OCI-LY7 (cell line): ENCODE results near the gene FOXL1. TPM values are rescaled to one million over a fixed set of nuclear protein-coding genes. Genes with fewer than 3 reads are reported as not detected.

Experiments
- BruUV-seq: library from RNA; stranded (reverse); fragments of 400-500 nt; replicated peaks from 2 replicates; lab custom pipeline; 2021; lab: Mats Ljungman, UMichigan
- CTCF ChIA-PET: fragments of 300-600 bp; sonication (Branson Sonifier 250); formaldehyde crosslinking; loops from one replicate; lab custom pipeline; 2022; ENCODE audit warnings: antibody characterized with exemption; ENCODE audit not compliant: unreplicated experiment; lab: Charles Lee
- POLR2A ChIA-PET: fragments of 300-600 bp; sonication (Branson Sonifier 250); formaldehyde crosslinking; loops from one replicate; lab custom pipeline; 2022; ENCODE audit warnings: antibody characterized with exemption; lab: Charles Lee
- DNase-seq: peaks from one replicate; pipeline ENCODE4 v3.0.0-alpha.2; 2015; ENCODE audit warnings: low spot score
- H2AFZ ChIP-seq: fragments of 200-600 bp; sonication (generic), shearing (Covaris generic); 2 replicates; pipeline ENCODE4 v1.6.1; 2014; ENCODE audit warnings: mild to moderate bottlenecking, antibody characterized with exemption, low read length, moderate library complexity
- H3K27ac ChIP-seq: fragments of 200-600 bp; sonication (generic); 2 replicates; pipeline ENCODE4 v1.5.1; 2014; ENCODE audit warnings: mixed run types, low read depth, mild to moderate bottlenecking, moderate library complexity, low read length, inconsistent platforms; ENCODE audit not compliant: poor library complexity, severe bottlenecking
- H3K36me3 ChIP-seq: fragments of 200-600 bp; sonication (generic); 2 replicates; pipeline ENCODE4 v1.6.1; 2014; ENCODE audit warnings: mild to moderate bottlenecking, antibody characterized with exemption, low read length, moderate library complexity, mixed read lengths; ENCODE audit not compliant: insufficient read depth
- H3K4me1 ChIP-seq: fragments of 200-600 bp; sonication (generic); 2 replicates; pipeline ENCODE4 v1.5.1; 2014; ENCODE audit warnings: mild to moderate bottlenecking, low read length; ENCODE audit not compliant: insufficient read depth, poor library complexity, severe bottlenecking
- H3K4me2 ChIP-seq: fragments of 200-600 bp; sonication (generic); 2 replicates; pipeline ENCODE4 v1.6.1; 2014; ENCODE audit warnings: mild to moderate bottlenecking, low read length
- H3K4me3 ChIP-seq: fragments of 200-600 bp; sonication (generic); 2 replicates; pipeline ENCODE4 v1.5.1; 2014; ENCODE audit warnings: mild to moderate bottlenecking, low read depth, low read length; ENCODE audit not compliant: poor library complexity, severe bottlenecking
- H3K79me2 ChIP-seq: fragments of 200-600 bp; sonication (generic); 2 replicates; pipeline ENCODE4 v1.6.1; 2016; ENCODE audit warnings: low read depth, mild to moderate bottlenecking, low read length, moderate library complexity, mixed read lengths; ENCODE audit not compliant: insufficient read depth
- H3K9me2 ChIP-seq: fragments of 200-600 bp; sonication (generic); 2 replicates; pipeline ENCODE4 v1.6.1; 2016; ENCODE audit warnings: mild to moderate bottlenecking, low read length, mixed read lengths; ENCODE audit not compliant: insufficient read depth
- H3K9me3 ChIP-seq: fragments of 200-600 bp; sonication (generic); 2 replicates; pipeline ENCODE4 v1.6.1; 2014; ENCODE audit warnings: mild to moderate bottlenecking, mixed run types, low read length, mixed read lengths
- H4K20me1 ChIP-seq: fragments of 200-600 bp; sonication (generic); 2 replicates; pipeline ENCODE4 v1.6.1; 2014; ENCODE audit warnings: mild to moderate bottlenecking, antibody characterized with exemption, low read length, moderate library complexity, mixed read lengths; ENCODE audit not compliant: insufficient read depth
- CTCF ChIP-seq: fragments of 200-600 bp; sonication (generic); conservative IDR thresholded peaks from 2 replicates; pipeline ENCODE4 v1.5.1; 2014; ENCODE audit warnings: mild to moderate bottlenecking, antibody characterized with exemption, low read length, moderate library complexity, mixed read lengths
- EZH2phosphoT487 ChIP-seq: fragments of 200-600 bp; sonication (generic); IDR thresholded peaks from 2 replicates; pipeline ENCODE4 v1.6.1; 2018; ENCODE audit warnings: low read depth, borderline replicate concordance, mild to moderate bottlenecking, mixed run types, antibody characterized with exemption, low read length, moderate library complexity, mixed read lengths
- intact Hi-C: fragments of 100-400 bp; cut with micrococcal nuclease; formaldehyde crosslinking; loops from one replicate; pipeline ENCODE4 v1.10.0; 2022; ENCODE audit not compliant: unreplicated experiment
- total RNA-seq, 2 experiments: library from RNA; depleted of rRNA in 1 of 2; stranded (reverse); fragments of >200 nt in 1 of 2; shearing (Covaris generic) in 1 of 2; gene quantifications; 2 replicates each; pipeline ENCODE4 v1.2.3, GENCODE V29; 2014 to 2022

Gene FOXL1
- total RNA-seq, 2 experiments from 2014 or later = 1.7 to 1.8 TPM

GRCh38 chr16:86621966-86622365, 43.6 kb downstream of the FOXL1 start:
- no peak for DNase-seq
- Histone ChIP-seq H3K9me2 (no peaks in the 10 kb centered on the region), H3K9me3 (no peaks in the 10 kb centered on the region), H3K4me3 (no peak overlapping the region), H3K4me2 (no peak overlapping the region), H3K27ac (no peak overlapping the region), H3K36me3 (no peaks in the 10 kb centered on the region), H3K79me2 (no peaks in the 10 kb centered on the region), H4K20me1 (no peaks in the 10 kb centered on the region), H2AFZ (no peak overlapping the region), H3K4me1 (no peaks in the 10 kb centered on the region)
- ChIA-PET POLR2A (no interaction called here), CTCF (no interaction called here)
- TF ChIP-seq EZH2phosphoT487 (no peak), CTCF (no peak)
- BruUV-seq = no TSS peak
- intact Hi-C loops = no loop called here

GRCh38 chr16:86622700-86623615, 44.6 kb downstream of the FOXL1 start:
- ChIA-PET POLR2A (no interaction called here), CTCF (interaction anchor here (0.5 kb wide), 1 partner anchor 419 kb away, joined by 6 read pairs; no protein-coding TSS in a partner anchor)
- intact Hi-C loops = no loop called here
- no peaks in the 10 kb centered on the region for H3K36me3 ChIP-seq
- no peak for DNase-seq
- no peak for TF ChIP-seq EZH2phosphoT487
- no peak for TF ChIP-seq CTCF
- no peak overlapping the region for H2AFZ ChIP-seq
- H4K20me1 ChIP-seq = no peaks in the 10 kb centered on the region
- H3K79me2 ChIP-seq = no peaks in the 10 kb centered on the region
- no TSS peak for BruUV-seq
- H3K4me1 ChIP-seq = no peaks in the 10 kb centered on the region
- no peak overlapping the region for H3K27ac ChIP-seq
- no peaks in the 10 kb centered on the region for H3K9me2 ChIP-seq
- no peak overlapping the region for H3K4me3 ChIP-seq
- no peak overlapping the region for H3K4me2 ChIP-seq
- H3K9me3 ChIP-seq = no peaks in the 10 kb centered on the region

GRCh38 chr16:86625029-86625428, 46.7 kb downstream of the FOXL1 start:
- intact Hi-C loops = no loop called here
- Histone ChIP-seq H2AFZ (no peak overlapping the region), H3K9me3 (no peaks in the 10 kb centered on the region)

More at GRCh38 chr16:86625029-86625428, 46.7 kb downstream of the FOXL1 start:
- H4K20me1 ChIP-seq = no peaks in the 10 kb centered on the region
- ChIA-PET POLR2A (no interaction called here), CTCF (no interaction called here)
- no peak overlapping the region for H3K27ac ChIP-seq
- TF ChIP-seq EZH2phosphoT487 (no peak), CTCF (no peak)
- H3K36me3 ChIP-seq = no peaks in the 10 kb centered on the region
- no peak overlapping the region for H3K4me3 ChIP-seq
- no peak for DNase-seq
- no peak overlapping the region for H3K4me2 ChIP-seq
- H3K9me2 ChIP-seq = no peaks in the 10 kb centered on the region
- no peaks in the 10 kb centered on the region for H3K79me2 ChIP-seq
- BruUV-seq = no TSS peak
- H3K4me1 ChIP-seq = no peaks in the 10 kb centered on the region
